Erythroblast (primary cell): Measurements from ENCODE around the gene SLC5A5.

ENCODE experiments used
- GATA1 ChIP-seq: IDR thresholded peaks from 2 replicates; pipeline ENCODE4 v1.6.1; 2011; ENCODE audit warnings: low read depth, mild to moderate bottlenecking, control low read depth, low read length, moderate library complexity
- POLR2A ChIP-seq: IDR thresholded peaks from 2 replicates; pipeline ENCODE4 v1.6.1; 2011; ENCODE audit warnings: mild to moderate bottlenecking, low read length

- no peak for TF ChIP-seq POLR2A
- TF ChIP-seq GATA1 = no peak
These were observed 57.3 kb downstream of the SLC5A5 start for GRCh38 chr19:17929056-17929455.
